GM13977 (cell line): Measurements from ENCODE around the gene CDC6.

ENCODE experiments used
- DNase-seq: peaks from one replicate; pipeline ENCODE4 v3.0.0; 2012; ENCODE audit warnings: low spot score
- CTCF ChIP-seq: IDR thresholded peaks from 2 replicates; pipeline ENCODE4 v1.5.1; 2012; ENCODE audit warnings: mild to moderate bottlenecking, control low read depth; ENCODE audit not compliant: insufficient read depth; ENCODE audit errors: extremely low read depth, missing control alignments
- in situ Hi-C: fragments of 300-500 bp; cut with MboI; formaldehyde crosslinking; loops from one replicate; pipeline ENCODE4 v1.12.0; 2022; ENCODE audit warnings: low sequenced_read_pairs, low pct_unique_long_range_greater_than_20kb, mixed read lengths, inconsistent platforms; ENCODE audit not compliant: unreplicated experiment

Gene CDC6

DNA sequence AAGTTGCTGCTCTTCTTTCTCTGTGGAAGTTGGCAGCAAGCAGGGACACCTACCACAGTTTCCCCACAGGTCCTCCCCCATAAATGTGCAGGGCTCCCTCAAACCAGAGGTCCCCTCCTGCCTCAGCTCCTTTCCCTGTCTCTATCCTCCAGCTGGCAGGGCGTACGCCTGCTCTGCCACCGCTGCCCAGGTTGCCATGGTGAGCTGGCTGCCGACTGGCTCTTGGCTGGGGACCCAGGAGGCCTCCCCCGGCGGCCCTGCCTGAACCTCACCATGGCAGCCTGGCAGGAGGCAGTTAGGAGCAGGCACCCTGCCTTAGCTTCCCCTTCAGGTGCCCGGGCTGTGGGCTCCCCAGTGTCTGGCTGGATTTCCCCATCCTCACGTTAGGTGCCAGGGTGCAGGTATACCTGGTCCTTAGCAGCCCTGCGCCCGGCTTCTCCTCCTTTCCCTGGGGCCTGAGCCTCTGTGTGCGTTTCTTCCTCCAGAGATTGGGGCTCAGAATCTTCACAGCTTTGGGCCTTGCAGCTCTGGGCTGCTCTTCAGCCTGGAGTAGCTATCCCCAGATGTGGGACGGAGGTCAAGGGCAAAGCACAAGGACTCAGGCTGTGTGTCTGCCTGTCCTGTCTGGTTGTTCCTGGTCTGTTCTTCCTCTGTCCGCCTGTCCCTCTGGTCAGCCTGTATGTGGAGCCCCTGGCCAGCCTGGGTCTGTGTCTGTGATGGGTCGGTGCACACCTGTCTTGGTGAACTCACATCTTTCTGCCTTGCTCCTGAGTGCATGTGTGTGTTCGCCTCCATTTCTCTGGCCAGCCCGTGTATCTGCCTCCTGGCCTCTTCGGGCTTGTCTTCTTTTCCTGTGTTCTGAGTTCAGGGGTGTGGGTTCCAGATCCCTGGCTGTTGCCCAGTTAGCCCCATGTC is 61.1 kb downstream of the CDC6 start:
- TF ChIP-seq CTCF, result no peak
- in situ Hi-C loops, result no loop called here
- DNase-seq, result no peak

DNA sequence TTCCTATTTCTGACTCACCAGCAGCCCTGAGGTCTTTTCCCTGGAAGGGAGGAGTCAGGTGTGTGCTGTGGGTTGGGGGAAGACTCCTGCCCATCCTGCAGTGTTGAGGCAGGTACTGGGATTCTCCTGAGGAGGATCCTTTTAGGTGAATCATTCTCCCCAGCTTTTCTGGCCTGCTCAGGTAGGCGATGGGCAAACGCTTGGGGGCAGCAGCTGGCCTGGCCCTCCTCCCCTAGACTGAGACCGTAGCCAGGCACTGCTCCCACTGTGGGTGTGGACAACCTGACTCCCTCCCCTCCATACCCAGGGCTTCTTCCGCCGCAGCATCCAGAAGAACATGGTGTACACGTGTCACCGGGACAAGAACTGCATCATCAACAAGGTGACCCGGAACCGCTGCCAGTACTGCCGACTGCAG is 61.8 kb downstream of the CDC6 start:
- in situ Hi-C loops, result no loop called here

DNA sequence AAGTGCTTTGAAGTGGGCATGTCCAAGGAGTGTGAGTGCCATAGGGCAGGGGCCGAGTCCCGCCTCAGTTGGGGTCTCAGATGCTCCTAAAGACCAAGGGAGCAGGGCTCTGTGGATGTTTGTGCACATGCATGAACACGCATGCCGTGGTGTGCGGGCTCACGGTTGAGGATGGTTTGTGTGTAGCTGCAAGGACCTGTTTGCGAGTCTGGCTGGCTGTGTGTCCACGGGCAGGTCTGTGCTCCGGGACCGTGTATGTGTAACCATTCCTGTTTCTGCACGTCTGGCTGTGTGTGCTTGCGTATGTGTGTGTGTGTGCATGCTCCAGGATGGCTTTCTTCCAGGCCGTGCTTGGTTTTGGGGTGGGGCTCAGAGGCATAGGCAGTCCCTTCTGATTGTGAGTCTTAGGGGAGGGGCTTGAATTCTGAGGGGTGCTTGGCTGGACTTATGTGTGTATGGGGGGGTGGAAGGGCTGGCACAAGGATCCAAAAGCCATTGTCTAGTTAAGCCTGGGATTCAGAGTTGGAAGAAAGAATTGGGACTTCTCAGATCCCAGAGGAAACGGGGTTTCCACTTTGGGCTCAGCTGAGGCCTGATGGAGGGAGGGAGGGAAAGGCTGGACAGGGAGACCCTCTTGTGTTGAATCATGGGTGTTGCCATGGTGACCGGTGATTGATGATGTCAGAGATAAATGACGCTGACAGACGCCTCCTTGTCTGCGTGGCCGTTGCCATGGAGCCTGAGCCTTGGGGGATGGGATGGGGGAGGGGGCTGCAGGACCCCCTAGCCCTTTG is 62.4 kb downstream of the CDC6 start:
- no peak for TF ChIP-seq CTCF

More for the DNA sequence above, 61.8 kb downstream of the CDC6 start:
- DNase-seq, result no peak
- no peak for TF ChIP-seq CTCF

DNA sequence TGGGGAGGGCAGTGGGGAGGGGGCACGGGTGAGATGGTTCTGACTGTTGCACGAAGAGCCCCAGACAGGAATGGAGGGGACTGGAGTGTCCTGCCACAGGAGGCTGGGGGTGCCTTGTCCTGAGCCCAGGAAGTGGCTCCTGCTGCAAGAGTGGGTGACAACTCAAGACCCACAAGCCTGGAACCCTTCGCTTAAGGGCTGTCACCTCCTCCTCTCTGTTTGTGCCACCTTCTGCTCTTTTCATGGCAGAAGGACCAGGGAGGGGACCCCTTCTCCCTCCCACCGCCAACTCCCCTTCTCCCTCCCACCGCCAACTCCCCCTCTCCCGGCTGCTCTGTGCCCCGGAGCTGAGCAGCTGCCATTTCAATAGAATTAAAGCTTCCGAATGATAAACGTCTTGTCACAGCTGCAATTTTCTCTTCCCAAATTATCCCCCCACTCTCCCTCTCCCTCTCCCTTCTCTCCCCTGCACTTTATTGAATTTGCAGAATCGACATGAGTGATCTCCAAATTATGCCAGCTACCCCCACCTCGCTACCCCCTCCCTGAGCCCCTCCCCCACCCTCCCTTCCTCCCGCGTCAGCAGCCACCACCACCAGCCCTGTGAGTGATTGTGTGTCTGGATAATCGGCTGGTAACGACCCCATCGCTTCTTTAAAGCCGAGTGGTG is 63.1 kb downstream of the CDC6 start:
- DNase-seq, result no peak
- no peak for TF ChIP-seq CTCF
- in situ Hi-C loops, result loop anchor here (5.0 to 10.0 kb wide), 2 partner anchors 49 to 146 kb away; no protein-coding TSS in a partner anchor

More for the DNA sequence above, 62.4 kb downstream of the CDC6 start:
- DNase-seq, result no peak
- in situ Hi-C loops, result loop anchor here (5.0 to 10.0 kb wide), 2 partner anchors 48 to 145 kb away; no protein-coding TSS in a partner anchor

DNA sequence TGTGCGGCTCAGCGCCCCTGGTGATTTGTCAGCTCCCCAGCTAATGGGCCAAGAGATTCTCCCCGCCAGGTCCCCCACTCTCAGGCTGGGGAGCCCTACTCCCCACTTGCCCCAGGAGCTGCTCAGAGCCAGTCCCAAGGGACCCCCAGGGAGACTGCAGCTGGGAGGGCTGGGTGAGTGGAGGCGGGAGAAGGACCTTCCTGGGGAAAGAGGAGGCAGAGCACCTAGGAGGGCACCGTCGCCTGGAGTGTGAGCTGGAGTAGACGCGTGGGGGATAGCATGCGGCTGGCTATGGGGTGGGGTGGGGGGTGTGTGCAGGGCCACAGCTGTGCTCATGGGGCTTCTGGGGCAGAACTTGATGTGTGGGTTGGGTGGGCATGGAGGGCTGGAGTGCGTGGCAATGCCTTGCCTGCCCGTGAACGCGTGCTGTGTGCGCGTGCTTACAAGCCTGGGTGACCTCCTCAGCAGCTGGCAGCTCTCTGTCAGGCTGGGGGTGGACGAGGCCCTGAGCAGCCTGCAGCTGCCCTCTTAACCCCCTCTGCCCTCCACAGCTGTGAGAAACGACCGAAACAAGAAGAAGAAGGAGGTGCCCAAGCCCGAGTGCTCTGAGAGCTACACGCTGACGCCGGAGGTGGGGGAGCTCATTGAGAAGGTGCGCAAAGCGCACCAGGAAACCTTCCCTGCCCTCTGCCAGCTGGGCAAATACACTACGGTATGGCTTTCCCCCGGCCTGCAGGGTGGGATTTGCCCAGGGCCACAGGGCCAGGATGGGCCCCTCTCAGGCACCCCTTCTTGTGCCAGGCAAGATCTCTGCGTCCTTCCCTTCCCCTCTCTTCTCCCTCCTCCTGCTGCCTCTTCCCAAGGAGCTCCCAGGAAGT is 63.9 kb downstream of the CDC6 start:
- DNase-seq, result no peak

More for the DNA sequence above, 63.9 kb downstream of the CDC6 start:
- TF ChIP-seq CTCF, result no peak
- in situ Hi-C loops, result loop anchor here (5.0 to 10.0 kb wide), 2 partner anchors 49 to 147 kb away; no protein-coding TSS in a partner anchor
